Vagina (tissue), 2 donors: Measurements from ENCODE around the gene PLEKHM2.

ENCODE experiments used
- POLR2A ChIP-seq, 2 donors: fragments of 450-650 bp; IDR thresholded peaks; one replicate each; pipeline ENCODE4 v1.6.1; 2017; ENCODE audit warnings: antibody characterized with exemption in 2 of 2, mild to moderate bottlenecking in 2 of 2, moderate library complexity in 2 of 2
- POLR2AphosphoS5 ChIP-seq, 2 donors: sonication (generic); formaldehyde crosslinking; IDR thresholded peaks; one replicate each; pipeline ENCODE4 v1.9.0; 2017; ENCODE audit warnings: antibody characterized with exemption in 2 of 2, mild to moderate bottlenecking in 2 of 2, low read depth in 1 of 2; ENCODE audit not compliant: insufficient read depth in 1 of 2
- TF ChIP-seq, protein P1 (sequence below), 3 experiments: fragments of 450-650 bp in 2 of 3; fragments of 200-600 bp in 1 of 3; sonication (generic) in 1 of 3; IDR thresholded peaks; one replicate each; pipeline ENCODE4 v1.5.1; 2017 to 2019; ENCODE audit warnings: antibody characterized with exemption in 3 of 3, mild to moderate bottlenecking in 2 of 3, moderate library complexity in 2 of 3

DNA sequence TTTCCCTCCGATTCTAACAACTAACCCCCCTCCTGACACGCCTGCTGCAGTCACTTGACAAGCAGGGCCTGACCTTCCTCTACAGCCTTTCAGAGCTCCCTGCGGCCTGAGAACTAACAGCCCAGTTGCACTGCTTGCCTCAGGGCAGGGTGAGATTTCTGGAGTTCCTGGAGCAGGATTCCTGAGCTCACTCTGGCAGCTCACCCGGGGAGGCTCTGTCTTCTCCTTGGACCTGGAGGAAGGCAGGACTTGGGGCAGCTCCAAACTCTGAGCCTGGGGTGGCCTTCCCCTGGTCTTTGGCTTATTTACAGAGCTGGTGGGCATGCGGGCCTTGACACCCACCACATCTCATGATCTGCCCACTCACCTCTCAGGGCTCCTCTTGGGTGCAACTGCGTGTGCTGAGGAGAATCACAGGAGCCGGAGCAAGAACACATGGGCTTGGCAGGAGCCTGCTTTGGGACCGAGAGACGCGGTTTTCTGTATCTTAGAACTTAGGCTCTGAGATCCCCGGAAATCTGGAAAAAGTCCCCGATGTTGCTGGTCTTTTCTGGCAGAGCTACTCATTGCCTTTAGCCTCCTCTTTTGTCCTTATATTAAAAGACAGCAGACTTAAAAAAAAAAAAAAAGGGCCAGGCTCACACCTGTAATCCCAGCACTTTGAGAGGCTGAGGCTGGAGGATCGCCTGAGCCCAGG, 38.9 kb downstream of the PLEKHM2 start:
- TF ChIP-seq, protein P1, sequence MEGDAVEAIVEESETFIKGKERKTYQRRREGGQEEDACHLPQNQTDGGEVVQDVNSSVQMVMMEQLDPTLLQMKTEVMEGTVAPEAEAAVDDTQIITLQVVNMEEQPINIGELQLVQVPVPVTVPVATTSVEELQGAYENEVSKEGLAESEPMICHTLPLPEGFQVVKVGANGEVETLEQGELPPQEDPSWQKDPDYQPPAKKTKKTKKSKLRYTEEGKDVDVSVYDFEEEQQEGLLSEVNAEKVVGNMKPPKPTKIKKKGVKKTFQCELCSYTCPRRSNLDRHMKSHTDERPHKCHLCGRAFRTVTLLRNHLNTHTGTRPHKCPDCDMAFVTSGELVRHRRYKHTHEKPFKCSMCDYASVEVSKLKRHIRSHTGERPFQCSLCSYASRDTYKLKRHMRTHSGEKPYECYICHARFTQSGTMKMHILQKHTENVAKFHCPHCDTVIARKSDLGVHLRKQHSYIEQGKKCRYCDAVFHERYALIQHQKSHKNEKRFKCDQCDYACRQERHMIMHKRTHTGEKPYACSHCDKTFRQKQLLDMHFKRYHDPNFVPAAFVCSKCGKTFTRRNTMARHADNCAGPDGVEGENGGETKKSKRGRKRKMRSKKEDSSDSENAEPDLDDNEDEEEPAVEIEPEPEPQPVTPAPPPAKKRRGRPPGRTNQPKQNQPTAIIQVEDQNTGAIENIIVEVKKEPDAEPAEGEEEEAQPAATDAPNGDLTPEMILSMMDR (IDR thresholded peaks at IDR 0.05): no peak
- TF ChIP-seq POLR2AphosphoS5 (IDR thresholded peaks at IDR 0.05; ENCODE audit: insufficient read depth in 1 of 2, low read depth in 1 of 2) (no peak), POLR2A (IDR thresholded peaks at IDR 0.05) (no peak)
